ENCODE results near the gene SMIM38. TPM values are rescaled to one million over a fixed set of nuclear protein-coding genes. Genes with fewer than 3 reads are reported as not detected.

SMIM38 gene
- total RNA-seq, result 0.07 and 0.13 TPM in 2 replicates

DNA sequence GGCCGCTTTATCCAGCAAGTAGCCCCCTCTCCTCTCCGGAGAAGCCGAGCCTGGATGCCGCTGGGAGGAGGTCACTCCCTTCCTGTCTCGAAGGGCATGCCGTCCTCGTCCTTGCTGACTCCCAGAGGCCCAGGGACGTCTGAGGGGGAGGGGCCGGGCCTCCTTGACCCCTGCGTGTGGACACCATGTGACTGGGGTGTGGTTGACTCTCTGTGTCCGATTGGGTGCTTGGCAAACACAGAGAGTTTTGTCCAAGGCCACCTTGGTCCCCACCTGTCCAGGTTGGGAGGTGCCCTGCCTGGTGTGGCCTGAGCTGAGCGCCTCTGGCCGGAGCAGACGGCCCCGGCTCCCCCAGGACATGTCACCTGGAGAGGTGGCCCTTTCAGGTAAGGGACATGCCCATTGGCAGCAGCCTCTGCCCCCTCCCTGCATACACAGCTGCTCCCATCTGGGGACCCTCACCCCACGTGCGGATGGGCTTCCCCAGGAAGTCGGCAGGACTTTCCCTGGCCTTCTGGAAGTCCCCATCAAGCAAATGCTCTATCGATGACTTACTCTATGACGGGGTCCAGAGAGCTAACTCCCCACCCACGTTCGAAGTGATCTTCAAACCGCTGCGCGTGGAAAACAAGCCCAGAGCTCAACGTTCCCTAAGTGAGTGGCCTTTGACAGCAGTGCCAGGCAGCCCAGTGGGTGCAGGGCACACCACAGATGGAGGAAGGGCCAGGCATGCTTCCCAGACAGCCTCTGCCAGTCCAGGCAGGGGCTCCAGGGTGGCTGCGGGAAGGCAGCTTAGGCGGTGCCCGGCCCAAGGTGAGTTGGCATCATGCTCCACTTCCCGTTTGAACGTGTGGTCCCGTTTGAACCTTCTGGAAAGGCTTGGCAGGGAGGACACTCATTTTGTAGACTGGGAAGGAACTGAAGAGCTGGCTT lies at the start of gene SMIM38:
SMIM38 (plus strand) TSS at position 634 of the 933 bp plus-strand sequence. CDS start 1,912 bp downstream, outside the sequence.
- no peak for DNase-seq (ENCODE audit: low read depth, low spot score)

DNA sequence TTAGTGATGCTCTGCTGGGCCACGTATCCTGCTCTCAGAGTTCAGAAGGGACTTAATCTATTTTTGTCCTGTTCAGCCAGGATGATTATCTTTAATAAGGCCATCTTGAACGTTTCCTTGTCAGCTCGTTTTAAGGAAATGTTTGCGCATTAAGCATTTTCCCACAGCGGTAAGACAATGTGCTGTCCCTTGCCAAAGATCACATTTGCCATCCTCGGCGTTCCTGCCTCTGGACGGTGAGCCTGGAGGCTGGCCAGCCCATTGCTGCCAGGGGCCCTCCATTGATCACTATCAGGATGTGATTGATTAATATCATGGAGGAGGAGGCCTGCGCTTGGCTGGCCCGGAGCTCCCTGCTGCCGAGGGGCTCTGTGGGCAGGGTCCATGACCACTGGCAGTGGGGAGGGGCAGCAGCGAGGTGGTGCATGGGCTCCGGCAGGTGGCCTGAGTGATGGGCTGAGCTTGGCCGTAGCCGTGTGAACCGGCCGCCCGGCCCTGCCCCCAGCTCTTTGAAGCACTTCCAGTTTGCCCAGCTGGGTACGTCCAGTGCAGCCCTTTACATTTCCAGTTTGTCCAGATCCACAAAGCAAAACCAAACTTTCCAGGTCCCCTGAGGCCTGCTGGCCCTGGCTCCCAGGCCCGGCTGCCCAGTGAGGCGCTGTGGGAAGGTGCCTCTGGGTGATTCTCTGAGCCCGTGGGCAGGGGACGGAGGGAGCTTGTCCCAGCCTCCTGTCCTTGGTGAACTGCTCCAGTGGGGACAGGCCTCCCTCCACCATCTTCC lies 49.5 kb upstream of the SMIM38 start:
- no peak for DNase-seq (ENCODE audit: low read depth, low spot score)

DNA sequence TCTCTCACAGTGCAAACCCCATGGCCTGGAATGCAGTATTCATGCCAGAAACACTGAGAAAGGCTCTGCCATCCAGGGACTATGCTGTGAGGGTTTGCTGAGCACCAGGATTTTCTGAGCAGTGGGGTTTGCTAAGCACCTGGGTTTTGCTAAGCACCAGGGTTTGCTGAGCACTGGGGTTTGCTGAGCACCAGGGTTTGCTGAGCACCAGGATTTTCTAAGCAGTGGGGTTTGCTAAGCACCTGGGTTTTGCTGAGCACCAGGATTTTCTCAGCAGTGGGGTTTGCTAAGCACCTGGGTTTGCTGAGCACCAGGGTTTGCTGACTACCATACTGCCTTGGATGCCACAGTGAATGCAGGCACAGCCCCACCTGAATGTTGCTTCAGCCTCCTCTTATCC lies 48.3 kb upstream of the SMIM38 start:
- no peak for DNase-seq (ENCODE audit: low read depth, low spot score)

DNA sequence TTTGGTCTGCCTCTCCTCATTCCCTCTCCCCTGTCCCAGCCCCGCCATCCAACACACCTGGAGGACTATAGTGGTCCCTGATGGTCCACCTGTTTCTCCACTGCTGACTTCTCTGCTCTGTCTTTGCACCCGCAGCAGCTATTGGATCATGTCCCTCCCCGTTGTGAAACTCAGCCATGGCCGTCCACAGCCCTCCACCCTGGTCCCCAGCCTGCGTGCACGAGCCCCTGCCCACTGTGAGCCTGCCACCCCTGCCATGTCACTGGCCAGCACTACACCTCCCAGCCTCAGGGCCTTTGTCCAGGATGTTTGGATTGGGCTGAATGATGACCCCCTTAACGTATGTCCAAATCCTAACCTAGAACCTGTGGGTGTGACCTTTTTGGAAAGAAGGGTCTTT lies 47.7 kb upstream of the SMIM38 start:
- no peak for DNase-seq (ENCODE audit: low read depth, low spot score)

DNA sequence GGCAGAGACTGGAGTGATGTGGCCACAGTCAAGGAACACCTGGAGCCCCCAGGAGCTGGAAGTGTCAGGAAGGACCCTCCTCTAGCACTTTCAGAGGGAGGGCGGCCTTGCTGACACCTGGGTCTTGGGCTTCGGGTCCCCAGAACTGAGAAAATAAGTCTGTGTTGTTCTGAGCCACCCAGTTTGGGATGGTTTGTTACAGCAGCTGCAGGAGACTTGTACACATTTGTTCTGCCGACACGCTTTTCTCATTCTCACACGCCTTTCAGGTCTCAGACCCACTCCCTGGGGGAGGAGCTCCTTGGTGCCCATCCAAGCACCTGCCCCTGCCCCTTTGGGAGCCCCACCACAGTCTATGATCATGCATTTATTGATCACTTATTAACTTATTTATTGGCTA lies 47.2 kb upstream of the SMIM38 start:
- DNase-seq (ENCODE audit: low read depth, low spot score), result no peak

DNA sequence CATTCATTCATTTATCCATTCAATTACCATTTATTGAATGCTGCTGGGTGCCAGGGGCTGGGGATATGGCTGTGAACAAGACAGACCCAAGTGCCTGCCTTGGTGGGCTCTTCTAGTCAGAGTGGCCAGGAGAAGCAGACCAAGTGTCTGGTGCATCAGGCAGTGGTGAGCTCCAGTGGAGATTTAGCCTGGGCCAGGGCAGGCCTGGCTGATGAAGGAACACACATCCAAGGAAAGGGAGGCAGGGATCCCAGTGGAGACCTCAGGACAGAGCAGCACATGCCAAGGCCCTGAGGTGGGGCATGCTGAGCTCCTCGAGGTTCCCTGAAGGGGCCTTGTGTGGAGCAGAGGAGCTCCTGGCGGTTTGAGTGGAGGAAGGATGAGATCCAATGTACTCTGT lies 46.6 kb upstream of the SMIM38 start:
- DNase-seq (ENCODE audit: low read depth, low spot score), result no peak

DNA sequence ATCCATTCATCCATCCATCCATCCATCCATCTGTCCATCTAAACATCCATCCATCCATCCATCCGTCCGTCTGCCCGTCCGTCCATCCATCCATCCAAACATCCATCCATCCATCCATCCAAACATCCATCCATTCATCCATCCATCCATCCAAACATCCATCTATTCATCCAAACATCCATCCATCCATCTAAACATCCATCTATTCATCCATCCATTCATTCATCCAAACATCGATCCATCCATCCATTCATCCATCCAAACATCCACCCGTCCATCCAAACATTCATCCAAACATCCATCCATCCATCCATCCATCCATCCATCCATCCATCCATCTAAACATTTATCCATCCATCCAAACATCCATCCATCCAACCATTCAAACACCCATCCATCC lies 45.3 kb upstream of the SMIM38 start:
- no peak for DNase-seq (ENCODE audit: low read depth, low spot score)

DNA sequence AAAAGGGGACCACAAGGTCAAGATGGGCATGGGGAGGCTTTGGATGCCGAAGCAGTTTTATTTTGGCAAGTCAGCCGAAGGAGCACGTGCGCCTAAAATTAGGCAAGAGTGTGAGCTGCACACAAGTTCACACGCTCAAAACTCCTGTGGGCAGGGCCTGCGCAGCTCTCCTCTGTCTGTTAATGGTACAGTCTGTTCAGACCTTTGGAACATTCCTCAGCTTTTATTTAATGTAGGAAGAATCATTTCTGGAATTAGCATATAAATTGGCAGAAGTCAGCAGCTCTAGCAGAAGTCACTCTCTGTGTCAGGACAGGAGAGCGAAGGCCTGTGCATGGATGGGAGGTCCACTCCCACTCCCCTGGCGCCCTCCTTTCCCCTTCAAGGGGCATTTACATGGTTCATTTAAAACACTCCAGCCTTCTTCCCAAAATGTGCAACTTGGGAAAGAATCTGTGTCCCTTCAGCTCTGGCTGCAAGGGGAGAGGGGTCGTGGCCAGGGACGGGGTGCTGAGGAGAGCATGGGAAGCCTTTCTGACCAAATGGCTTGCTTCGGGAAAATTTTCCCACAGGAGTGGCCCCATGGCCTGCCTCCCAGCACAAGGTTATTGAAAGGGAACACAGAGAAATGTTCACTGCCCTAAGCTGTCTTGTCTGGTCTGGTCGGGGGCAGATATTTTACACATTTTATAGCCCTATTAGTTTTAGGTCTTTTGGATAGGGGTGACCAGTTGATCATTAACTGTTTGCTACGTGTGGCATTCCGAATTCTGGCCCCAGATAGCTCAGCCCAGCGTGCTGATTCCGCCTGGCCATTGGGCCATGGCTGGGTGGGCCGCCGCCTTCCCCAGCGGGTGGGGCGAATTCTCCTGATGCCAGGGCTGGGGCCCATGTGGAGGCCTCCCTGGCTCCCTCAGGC lies 43.9 kb upstream of the SMIM38 start:
- DNase-seq (ENCODE audit: low read depth, low spot score), result no peak

DNA sequence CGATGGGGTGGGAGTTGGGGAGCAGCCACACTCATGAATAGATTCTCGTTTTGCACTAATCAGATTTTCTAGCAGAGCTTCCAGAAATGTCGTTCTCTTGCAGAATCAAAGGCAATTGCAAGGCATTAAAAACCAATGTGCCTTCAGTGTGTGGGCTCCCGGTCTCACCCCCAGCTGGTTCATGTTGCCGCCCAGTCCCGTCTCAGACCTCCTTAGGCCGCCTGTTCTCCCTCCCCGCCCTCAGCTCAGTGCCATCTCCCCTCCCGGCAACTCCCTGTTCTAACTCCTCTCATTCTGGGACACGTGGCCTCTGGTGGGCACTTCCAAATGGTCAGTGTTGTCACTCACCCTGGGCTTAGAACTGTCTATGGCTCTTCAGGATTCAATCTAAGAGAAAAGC lies 42.5 kb upstream of the SMIM38 start:
- no peak for DNase-seq (ENCODE audit: low read depth, low spot score)

DNA sequence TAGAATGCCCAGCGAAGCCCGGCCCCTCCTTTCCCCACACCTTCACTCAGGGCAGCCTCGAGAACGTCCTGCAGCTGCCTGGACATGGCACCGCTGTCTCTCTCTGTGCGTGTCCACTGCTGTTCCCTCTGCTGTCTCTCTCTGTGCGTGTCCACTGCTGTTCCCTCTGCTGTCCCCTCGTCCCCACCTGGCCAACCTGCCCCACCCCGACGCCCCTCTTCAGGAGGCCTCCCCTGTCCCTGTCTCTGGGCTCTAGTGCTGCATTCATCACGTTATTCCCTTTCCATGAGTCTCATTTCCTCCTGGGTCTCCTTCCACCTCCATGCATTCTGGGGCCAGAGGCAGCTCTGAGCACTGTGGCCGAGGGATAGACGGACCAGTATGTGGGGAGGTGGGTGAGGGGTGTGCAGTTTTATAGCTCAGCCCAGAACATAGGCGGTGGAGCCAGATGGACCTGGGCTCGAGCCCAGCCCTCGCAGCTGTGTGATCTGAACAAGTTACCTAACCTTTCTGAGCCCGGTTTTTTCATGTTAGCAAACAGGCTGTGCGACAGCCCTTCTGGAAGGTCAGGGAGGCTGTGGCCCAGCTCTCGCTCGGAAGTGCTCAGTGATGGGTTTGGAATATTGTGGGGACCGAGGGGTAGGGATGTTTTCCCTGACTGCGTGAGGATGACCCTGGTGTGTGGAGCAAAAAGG lies 41.9 kb upstream of the SMIM38 start:
- no peak for DNase-seq (ENCODE audit: low read depth, low spot score)

DNA sequence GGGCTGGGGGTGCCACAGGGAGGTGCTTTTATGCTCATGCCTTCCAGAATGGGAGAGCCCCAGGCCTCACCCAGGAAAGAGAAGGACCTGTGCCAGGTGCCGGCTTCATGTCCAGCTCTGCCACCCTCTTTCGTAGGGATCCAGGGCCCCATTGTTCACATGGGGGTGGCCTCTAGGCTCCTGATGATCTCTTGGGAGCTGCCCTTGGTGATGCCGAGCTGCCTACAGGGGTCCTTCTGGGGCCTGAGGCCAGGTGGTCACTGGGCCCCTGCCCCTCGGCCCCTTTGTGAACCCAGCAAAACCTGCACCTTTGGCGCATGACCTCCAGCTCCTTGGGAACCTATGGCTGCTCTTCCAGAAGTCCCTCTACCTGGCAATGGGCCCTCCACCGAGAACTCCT lies 41.4 kb upstream of the SMIM38 start:
- no peak for DNase-seq (ENCODE audit: low read depth, low spot score)

DNA sequence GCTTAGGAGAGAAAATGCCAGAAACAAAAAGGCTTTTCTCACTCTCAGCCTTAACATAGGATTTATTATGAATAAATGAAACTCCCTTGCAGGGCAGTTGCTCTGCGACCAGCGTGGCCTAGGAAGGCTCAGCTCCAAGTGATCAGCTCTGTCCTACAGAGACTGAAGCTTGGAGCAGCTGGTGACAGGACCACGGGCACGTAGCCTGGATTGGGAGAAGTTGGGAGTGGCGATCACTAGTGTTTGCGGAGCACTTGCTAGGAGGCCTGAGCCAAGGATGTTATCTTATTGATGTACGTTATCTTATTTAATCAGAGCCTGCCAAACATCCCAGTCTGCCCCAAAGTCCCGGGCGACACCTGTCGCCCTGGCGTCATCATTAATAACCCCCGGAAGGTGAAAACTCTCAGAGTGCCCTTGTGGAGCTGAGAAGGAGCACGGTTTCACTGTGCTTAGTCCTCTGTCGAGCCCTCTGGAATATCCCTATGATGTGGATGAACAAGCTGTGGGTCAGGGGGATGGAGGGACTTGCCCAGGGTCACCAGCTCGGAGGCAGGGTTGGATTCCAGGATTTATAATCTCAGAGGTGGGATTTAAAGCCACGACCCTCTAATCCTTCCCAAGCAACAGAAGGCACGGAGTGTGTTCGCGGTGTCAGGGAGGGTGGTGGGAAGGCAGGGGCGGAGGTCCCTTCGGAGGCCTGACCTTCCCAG lies 40.8 kb upstream of the SMIM38 start:
- DNase-seq (ENCODE audit: low read depth, low spot score), result no peak

DNA sequence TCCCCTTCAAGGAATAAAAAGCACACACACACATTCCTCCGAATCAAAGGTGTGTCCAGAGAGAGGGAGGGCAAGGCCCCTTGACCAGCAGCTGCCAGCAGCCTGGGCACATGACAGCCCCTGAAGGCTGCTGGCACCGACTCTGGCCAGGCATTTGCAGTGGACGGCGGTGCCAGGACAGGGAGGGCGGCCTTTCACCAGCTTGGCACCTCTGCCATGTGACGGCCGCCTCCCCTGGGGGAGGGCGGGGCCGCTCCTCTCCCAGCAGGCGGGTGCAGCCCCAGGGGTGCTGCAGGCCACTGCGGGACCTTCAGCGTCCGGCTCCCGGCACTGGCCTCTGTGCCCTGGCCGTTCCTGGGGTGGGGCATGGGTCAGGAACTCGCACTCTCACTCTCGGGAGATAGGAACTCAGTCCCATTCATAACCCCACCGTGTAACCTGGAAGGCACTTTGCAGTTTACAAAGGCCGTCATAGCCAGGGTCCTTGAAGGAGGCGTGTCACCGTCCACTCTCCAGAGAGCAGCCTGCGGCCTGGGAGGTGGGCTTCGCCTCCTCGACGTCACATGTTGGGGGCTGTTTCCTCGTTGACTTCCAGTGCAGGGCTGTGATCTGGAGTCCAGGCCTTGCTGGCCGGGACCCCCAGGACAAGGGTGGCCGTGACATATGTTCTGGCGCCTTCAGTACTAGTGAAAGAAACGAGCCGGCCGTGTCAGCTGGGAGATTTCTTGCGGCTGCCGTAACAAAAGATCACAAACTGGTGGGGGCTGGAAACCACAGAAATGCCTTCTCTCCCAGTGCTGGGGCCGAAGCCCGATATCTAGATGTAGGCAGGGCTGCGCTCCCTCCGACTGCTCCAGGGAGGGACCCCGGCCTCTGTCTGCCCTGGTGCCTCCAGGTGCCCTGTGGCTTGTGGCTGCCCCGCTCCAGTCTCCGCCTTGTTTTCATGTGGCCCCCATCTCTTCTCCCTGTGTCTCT lies 39.9 kb upstream of the SMIM38 start:
- no peak for DNase-seq (ENCODE audit: low read depth, low spot score)

DNA sequence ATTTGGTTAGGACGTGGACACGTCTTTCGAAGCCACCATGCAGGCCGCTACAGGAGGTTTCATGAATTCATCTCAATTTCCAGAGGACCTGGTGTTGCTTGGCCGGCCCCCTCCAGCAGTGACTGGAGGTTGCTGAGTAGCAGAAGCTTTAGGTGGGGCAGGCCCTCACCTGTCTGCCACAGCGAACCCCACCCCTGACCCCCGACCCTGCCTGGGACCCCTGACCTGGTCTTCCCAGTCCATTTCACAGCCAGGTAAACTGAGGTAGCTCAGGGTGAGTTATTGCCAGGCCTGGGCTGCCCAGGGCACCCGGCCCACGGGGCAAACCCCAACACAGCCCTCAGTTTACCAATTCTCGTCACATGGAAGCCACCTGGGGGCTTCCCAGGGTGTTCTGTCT lies 39.1 kb upstream of the SMIM38 start:
- no peak for DNase-seq (ENCODE audit: low read depth, low spot score)

DNA sequence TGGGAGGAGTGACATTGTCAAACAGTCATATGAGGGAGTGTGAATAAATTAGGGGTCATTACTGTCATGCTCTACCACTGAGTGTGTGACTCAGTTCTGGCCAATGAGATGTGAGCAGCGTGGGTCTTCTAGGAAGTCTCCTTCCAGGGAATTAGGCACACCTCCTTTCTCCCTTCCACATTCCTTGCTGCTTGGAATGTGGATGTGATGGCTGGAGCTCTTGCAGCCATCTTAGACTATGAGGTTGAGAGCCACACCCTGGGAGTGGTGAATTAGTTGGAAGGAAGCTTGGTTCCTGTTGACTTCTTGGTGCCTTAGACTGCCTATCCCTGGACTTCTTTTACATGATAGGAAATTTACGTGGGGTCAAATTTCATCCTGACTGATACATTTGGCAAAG lies 36.5 kb upstream of the SMIM38 start:
- no peak for DNase-seq (ENCODE audit: low read depth, low spot score)

DNA sequence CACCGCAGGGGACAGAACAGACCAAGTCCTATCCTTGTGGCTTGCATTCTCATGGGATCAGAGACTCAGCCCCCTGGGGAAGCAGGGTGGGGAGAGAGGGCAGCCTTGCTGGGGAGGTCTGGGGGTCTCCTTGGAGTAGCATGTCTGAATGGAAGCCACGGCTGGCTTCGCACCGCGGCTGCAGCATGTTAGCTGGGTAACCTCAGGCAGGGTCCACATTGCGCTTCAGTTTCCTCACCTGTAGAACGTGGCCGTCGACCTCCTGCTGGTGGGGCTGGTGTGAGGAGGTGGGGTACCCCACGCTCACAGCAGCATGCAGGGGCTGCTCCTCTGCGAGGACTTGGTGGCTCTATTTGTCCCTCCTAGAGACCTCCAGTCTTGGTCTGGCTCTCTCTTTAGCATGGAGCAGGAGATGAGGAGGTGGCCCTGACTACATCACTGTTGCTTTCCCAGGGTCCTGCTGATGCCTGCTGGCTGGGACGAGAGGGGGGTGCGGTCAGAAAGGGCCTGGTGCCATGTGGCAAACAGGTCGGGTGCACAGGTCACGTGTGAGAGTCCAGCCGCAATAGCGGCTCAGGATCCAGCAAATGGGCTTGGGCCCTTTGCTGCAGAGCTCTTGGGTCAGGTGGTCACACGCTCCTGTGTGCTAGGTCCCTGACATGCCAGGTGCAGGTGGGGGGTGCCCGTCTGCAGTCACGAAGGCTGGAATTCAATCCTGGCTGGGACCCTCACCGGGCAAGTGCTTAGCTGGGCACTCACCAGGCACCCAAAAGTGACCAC lies 35.4 kb upstream of the SMIM38 start:
- DNase-seq (ENCODE audit: low read depth, low spot score), result no peak

DNA sequence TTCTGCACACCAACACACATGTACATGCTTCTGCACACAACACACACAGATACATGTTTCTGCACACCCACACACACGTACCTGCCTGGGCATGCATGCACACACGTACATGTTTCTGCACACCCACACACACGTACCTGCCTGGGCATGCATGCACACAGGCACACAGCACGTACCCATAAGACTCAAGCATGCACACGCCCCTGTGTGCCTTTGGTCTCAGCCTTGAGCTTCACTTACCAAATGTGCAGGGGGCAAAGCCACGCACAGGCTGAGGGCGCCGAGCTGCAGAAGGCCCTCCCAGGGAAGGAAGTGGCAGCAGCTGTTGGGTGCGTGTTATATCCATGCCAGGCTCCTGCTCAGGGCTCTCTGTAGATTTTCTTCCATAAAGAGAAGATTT lies 34.7 kb upstream of the SMIM38 start:
- DNase-seq (ENCODE audit: low read depth, low spot score), result no peak

DNA sequence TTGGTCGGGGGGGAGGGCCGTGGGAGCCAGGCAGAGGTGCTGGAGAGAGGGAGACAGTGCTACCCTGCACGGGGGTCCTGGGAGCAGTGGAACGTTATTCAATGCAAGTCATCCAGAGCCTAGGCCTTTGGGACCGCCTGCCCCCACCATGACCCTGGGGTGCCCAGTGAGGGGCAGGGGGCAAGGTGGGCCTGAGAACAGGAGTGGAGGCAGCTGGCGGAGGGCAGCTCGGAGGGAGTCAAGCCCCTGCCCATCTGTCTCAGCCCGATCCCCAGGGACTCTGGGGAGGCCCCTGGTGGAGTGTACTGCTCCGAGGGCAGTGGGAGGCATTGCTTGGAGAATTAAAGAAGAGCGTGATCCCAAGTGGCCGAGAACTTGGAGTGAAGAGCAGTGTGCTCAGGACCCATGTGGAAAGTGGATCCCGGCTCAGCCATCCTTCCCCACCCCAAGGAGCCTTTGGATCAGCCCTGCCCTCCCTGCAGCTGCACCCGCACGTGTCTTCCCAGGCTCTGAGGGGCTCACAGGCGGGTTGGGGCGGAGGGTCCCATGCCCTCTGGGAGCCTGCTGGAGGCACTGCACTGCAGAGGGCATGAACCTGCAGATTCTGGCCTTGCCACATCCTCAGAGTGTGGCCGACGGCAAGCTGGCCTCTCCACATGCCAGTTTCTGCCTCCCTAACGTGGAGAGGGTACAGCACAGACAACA lies 34.0 kb upstream of the SMIM38 start:
- DNase-seq (ENCODE audit: low read depth, low spot score), result no peak

All from pulmonary artery endothelial cell (primary cell).